ENCODE data around the gene CPSF7. TPM values are rescaled to one million over a fixed set of nuclear protein-coding genes. Genes with fewer than 3 reads are reported as not detected.

The CPSF7 gene
- polyA plus RNA-seq, 3 donors: 28.5 to 52.8 (median 42.7) TPM

GRCh38 chr11:61367406-61367805, 62.4 kb downstream of the CPSF7 start:
- 69 to 78% (median 76%) methylated on average over 6 of the region's 6 CpGs for WGBS, 3 donors
- no peak overlapping the region for H3K27ac ChIP-seq (ENCODE audit: low read depth, low read length)

- WGBS, 3 donors: 83 to 89% (median 88%) methylated on average over 5 of the region's 5 CpGs
- no peak overlapping the region for H3K27ac ChIP-seq (ENCODE audit: low read depth, low read length)
Measured at GRCh38 chr11:61364012-61364675, 65.6 kb downstream of the CPSF7 start.

DNA sequence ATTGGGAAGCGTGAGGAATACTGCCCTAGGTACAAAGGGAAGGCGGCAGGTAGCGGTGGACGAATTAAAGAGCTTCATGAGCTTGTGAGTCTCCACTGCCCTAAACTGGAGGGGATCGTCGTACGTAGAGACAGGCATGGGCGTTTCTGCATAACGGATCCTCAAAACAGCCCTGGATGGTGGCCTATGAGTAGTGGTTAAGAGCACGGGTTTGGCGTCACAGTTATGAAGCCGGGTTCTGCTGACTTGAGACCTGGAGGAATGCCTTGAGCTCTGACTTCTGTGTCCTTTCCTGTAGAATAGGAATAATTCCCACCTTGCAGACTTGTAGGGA, 67.3 kb downstream of the CPSF7 start:
- H3K27ac ChIP-seq (ENCODE audit: low read depth, low read length): no peak overlapping the region
- WGBS, 3 donors: 0 to 1% (median 0%) methylated on average over 12 of the region's 12 CpGs

GRCh38 chr11:61361741-61362541, 67.8 kb downstream of the CPSF7 start, which contains the start of the genes CYB561A3 and TMEM138:
Gene CYB561A3, minus strand, starts transcription at chr11:61361882. Its CDS starts 5,169 bp downstream, at chr11:61356713.
Gene TMEM138, plus strand, starts transcription at chr11:61362374. Its CDS starts 2,017 bp downstream, at chr11:61364391.
- H3K27ac ChIP-seq (ENCODE audit: low read depth, low read length): peak within 1 kb of the TSS; percentile 10
- WGBS, 3 donors: 0 to 1% (median 0%) methylated on average over 63 of the region's 63 CpGs

GRCh38 chr11:61361237-61361740, 68.5 kb downstream of the CPSF7 start:
- no peak overlapping the region for H3K27ac ChIP-seq (ENCODE audit: low read depth, low read length)
- 2 to 4% (median 2%) methylated on average over 22 of the region's 22 CpGs for WGBS, 3 donors

DNA sequence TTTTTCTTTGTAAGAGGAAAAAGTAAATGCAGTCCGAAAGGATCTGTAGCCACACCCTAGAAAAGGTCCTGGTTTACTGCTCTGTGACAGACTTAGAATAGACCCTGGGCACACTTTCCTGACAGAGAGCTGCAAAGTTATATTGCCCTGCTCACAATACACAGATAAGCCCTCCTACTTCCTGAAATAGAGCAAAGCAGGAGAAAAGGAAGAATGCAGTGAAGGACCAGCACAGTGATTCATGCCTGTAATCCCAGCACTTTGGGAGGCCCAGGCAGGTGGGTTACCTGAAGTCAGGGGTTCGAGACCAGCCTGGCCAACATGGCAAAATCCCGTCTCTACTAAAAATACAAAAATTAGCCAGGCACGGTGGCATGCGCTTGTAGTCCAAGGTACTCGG, 70.3 kb downstream of the CPSF7 start:
- no peak overlapping the region for H3K27ac ChIP-seq (ENCODE audit: low read depth, low read length)
- 85 to 90% (median 87%) methylated on average over 6 of the region's 6 CpGs for WGBS, 3 donors

DNA sequence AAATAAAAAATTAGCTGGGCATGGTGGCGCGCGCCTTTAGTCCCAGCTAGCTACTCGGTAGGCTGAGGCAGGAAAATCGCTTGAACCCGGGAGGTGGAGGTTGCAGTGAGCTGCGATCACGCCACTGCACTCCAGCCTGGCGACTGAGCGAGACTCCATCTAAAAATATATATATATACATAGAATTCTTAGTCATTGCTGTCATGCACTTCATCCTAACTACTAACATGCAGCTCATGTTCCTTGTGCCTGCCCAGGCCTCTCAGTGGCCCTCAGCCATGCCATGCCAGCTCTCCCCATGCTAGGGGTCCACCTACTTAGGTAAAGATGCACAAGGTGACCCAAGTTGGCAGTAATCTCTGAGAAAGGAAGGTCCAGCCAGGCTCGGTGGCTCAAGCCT, 71.2 kb downstream of the CPSF7 start:
- 96 to 98% (median 96%) methylated on average over 11 of the region's 11 CpGs for WGBS, 3 donors
- no peak overlapping the region for H3K27ac ChIP-seq (ENCODE audit: low read depth, low read length)

DNA sequence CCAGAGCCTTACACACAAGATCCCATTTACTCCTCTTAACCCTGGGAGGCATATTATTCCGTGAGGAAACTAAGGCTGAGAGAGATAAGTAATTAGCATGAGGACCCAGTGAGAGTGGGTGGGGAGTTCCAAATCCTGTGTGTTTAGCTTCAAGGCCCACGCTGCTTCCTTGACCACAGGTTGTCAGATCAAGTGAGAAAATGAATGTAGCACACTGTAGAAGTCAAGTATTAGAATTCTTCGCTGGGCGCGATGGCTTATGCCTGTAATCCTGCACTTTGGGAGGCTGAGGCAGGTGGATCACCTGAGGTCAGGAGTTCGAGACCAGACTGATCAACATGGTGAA, 71.9 kb downstream of the CPSF7 start:
- 96 to 98% (median 96%) methylated on average over 6 of the region's 6 CpGs for WGBS, 3 donors
- no peak overlapping the region for H3K27ac ChIP-seq (ENCODE audit: low read depth, low read length)

DNA sequence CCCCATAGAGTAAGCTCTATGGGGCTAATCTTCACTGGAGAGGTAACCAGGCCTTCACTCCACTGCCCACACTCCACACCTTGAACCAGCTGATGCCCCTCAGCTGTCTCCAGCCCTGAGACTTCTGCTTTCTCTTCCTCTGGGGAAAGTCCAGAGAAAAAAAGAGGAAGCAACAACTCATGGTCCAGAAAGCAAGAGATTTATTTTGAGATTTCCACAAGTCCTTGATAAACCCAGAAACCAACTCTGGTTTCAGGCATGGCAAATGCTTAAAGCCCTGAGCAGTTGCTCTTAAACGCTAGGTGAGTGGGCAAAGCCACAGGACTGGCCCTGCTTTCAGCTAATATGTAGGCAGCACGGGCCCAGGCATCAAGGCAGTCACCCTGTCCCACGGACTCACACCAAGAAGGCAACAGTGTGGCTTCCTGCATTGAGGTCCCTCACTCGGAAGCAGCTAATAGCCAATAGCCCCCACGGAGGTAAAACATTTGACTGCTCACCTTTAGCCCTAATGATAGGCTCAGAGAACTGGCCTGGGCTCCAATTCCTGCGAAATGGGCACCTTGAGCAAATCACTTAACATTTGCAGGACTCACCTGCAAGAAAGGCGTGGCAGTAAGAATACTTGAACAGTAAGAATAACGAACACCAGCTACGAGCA, 72.4 kb downstream of the CPSF7 start:
- WGBS, 3 donors: 72 to 88% (median 80%) methylated on average over 9 of the region's 9 CpGs
- no peak overlapping the region for H3K27ac ChIP-seq (ENCODE audit: low read depth, low read length)

DNA sequence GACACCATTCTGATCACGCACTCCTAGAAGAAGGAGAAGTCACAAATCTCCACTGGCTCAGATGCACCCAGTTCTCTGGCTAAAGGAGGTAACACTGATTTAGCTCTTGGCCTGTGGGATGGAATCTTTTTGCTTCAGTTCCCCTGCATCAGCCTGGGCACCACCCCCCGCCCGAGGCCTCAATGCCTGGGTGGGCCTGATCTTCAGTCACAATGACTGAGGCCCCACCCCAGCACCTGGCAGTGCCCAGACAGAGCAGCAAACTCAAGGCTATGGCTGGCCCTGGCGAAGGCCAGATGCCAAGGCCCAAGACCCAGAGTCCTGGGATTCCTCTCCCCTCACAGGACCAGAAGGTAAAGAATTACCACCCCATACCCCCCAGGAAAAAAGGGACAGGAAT, 73.1 kb downstream of the CPSF7 start:
- no peak overlapping the region for H3K27ac ChIP-seq (ENCODE audit: low read depth, low read length)
- 93 to 96% (median 95%) methylated on average over 4 of the region's 4 CpGs for WGBS, 3 donors

- no peak overlapping the region for H3K27ac ChIP-seq (ENCODE audit: low read depth, low read length)
- 88 to 93% (median 88%) methylated on average over 2 of the region's 2 CpGs for WGBS, 3 donors
Measured at GRCh38 chr11:61354208-61354607, 75.6 kb downstream of the CPSF7 start.

- no peak overlapping the region for H3K27ac ChIP-seq (ENCODE audit: low read depth, low read length)
- 81 to 85% (median 84%) methylated on average over 15 of the region's 15 CpGs for WGBS, 3 donors
Measured at GRCh38 chr11:61353131-61354067, 76.4 kb downstream of the CPSF7 start.

Other genes starting within 250 kb of the CPSF7 start
- gene PGA3, start 226.5 kb downstream of the CPSF7 start, polyA plus RNA-seq: 1,000 to 10,000 TPM in 1 of 3 donors, 100 to 1,000 TPM in 1, 1 to 10 TPM in 1; 1.6 to 4,252 (median 517) TPM
- gene PGA4, start 207.6 kb downstream of the CPSF7 start, polyA plus RNA-seq: 1,000 to 10,000 TPM in 1 of 3 donors, 100 to 1,000 TPM in 1, 1 to 10 TPM in 1; 2.1 to 3,314 (median 221) TPM
- gene PGA5, start 188.8 kb downstream of the CPSF7 start, polyA plus RNA-seq: 100 to 1,000 TPM in 1 of 3 donors, 10 to 100 TPM in 1, under 1 TPM in 1; 0.13 to 467 (median 45.1) TPM
- gene VWCE, start 134.7 kb downstream of the CPSF7 start, polyA plus RNA-seq: 1 to 10 TPM in 2 of 3 donors, under 1 TPM in 1; 0.86 to 5.4 (median 1.8) TPM
- gene DDB1, start 96.9 kb downstream of the CPSF7 start, polyA plus RNA-seq: 100 to 1,000 TPM in 1 of 3 donors, 10 to 100 TPM in 2; 52.2 to 107 (median 87.7) TPM
- gene TKFC, start 96.7 kb downstream of the CPSF7 start, polyA plus RNA-seq: 10 to 100 TPM; 24.6 to 29.5 (median 26.3) TPM
- 10 to 100 TPM; 23.1 to 39.4 (median 31.2) TPM for gene CYB561A3, start 68.1 kb downstream of the CPSF7 start, polyA plus RNA-seq
- gene TMEM138, start 67.6 kb downstream of the CPSF7 start, polyA plus RNA-seq: 10 to 100 TPM; 17.3 to 54.1 (median 46.8) TPM
- gene TMEM216, start 37.4 kb downstream of the CPSF7 start, polyA plus RNA-seq: 10 to 100 TPM; 12.9 to 26.3 (median 14.3) TPM
- 10 to 100 TPM; 22.5 to 45.2 (median 43.9) TPM for gene SDHAF2, start 149 bp upstream of the CPSF7 start, polyA plus RNA-seq
- gene LRRC10B, start 78.8 kb upstream of the CPSF7 start, polyA plus RNA-seq: 1 to 10 TPM; 1.3 to 3.0 (median 2.2) TPM
- gene SYT7, start 151.1 kb upstream of the CPSF7 start, polyA plus RNA-seq: 10 to 100 TPM in 1 of 3 donors, 1 to 10 TPM in 2; 2.4 to 11.1 (median 6.9) TPM